ENCODE data around the gene C22orf23. TPM values are rescaled to one million over a fixed set of nuclear protein-coding genes. Genes with fewer than 3 reads are reported as not detected.

The C22orf23 gene
- total RNA-seq, 1 experiment from 2014 or later: 1.0 TPM

- Histone ChIP-seq H3K4me3 (no peak overlapping the region), H4K20me1 (ENCODE audit: insufficient read depth) (peaks cover 58% of the 10 kb centered on the region), H3F3A (ENCODE audit: insufficient read depth, low read depth) (peaks cover 52% of the 10 kb centered on the region), H3K36me3 (ENCODE audit: low read depth) (peaks cover 19% of the 10 kb centered on the region; the same call in 1 of the 2 replicates), H3K4me1 (replicated peaks; ENCODE audit: insufficient read depth) (peaks cover 17% of the 10 kb centered on the region), H3K27ac (no peak overlapping the region; the same call in 1 of the 2 replicates), H3K27me3 (ENCODE audit: insufficient read depth, low read depth) (no peaks in the 10 kb centered on the region), H2AFZ (no peak overlapping the region), H3K4me2 (no peak overlapping the region), H3K9me3 (ENCODE audit: insufficient read depth, low read depth) (no peaks in the 10 kb centered on the region), H3K79me2 (ENCODE audit: low read depth) (no peaks in the 10 kb centered on the region), H3K9me2 (ENCODE audit: insufficient read depth) (no peaks in the 10 kb centered on the region)
- BruUV-seq (replicated peaks): no TSS peak
- ChIA-PET CTCF (interaction anchor here (1.7 kb wide), 1 partner anchor 44 kb away, joined by 9 read pairs; no protein-coding TSS in a partner anchor), POLR2A (ENCODE audit: unreplicated experiment) (no interaction called here)
- intact Hi-C loops (cut with micrococcal nuclease; ENCODE audit: unreplicated experiment): no loop called here
- no peak for DNase-seq
- TF ChIP-seq EZH2 (IDR thresholded peaks at IDR 0.05; ENCODE audit: low read depth) (no peak), CTCF (conservative IDR thresholded peaks at IDR 0.05) (no peak)
Observed at GRCh38 chr22:37931893-37932389, 21.5 kb downstream of the C22orf23 start.

GRCh38 chr22:37930952-37931440, 22.4 kb downstream of the C22orf23 start:
- Histone ChIP-seq H3K4me1 (replicated peaks; ENCODE audit: insufficient read depth) (peaks cover 17% of the 10 kb centered on the region), H3K27ac (no peak overlapping the region), H3K27me3 (ENCODE audit: insufficient read depth, low read depth) (no peaks in the 10 kb centered on the region), H3K79me2 (ENCODE audit: low read depth) (no peaks in the 10 kb centered on the region), H3K4me2 (no peak overlapping the region), H3K9me2 (ENCODE audit: insufficient read depth) (no peaks in the 10 kb centered on the region), H3K36me3 (ENCODE audit: low read depth) (peaks cover 14% of the 10 kb centered on the region; the same call in 1 of the 2 replicates), H3K9me3 (ENCODE audit: insufficient read depth, low read depth) (no peaks in the 10 kb centered on the region), H4K20me1 (ENCODE audit: insufficient read depth) (peaks cover 63% of the 10 kb centered on the region), H3F3A (ENCODE audit: insufficient read depth, low read depth) (peaks cover 47% of the 10 kb centered on the region), H3K4me3 (no peak overlapping the region), H2AFZ (no peak overlapping the region)
- intact Hi-C loops (cut with micrococcal nuclease; ENCODE audit: unreplicated experiment): no loop called here
- no peak for DNase-seq
- TF ChIP-seq CTCF (conservative IDR thresholded peaks at IDR 0.05) (peak; percentile 25; the same call in 1 of the 2 replicates), EZH2 (IDR thresholded peaks at IDR 0.05; ENCODE audit: low read depth) (no peak)
- no TSS peak for BruUV-seq (replicated peaks)
- ChIA-PET POLR2A (ENCODE audit: unreplicated experiment) (no interaction called here), CTCF (interaction anchor here (1.4 kb wide), 1 partner anchor 43 kb away, joined by 3 read pairs; no protein-coding TSS in a partner anchor)

GRCh38 chr22:37930270-37930951, 23.0 kb downstream of the C22orf23 start:
- peaks cover 61% of the 10 kb centered on the region for H4K20me1 ChIP-seq (ENCODE audit: insufficient read depth)
- POLR2A ChIA-PET (ENCODE audit: unreplicated experiment): no interaction called here
- BruUV-seq (replicated peaks): no TSS peak

More at GRCh38 chr22:37930270-37930951, 23.0 kb downstream of the C22orf23 start:
- H3F3A ChIP-seq (ENCODE audit: insufficient read depth, low read depth): peaks cover 45% of the 10 kb centered on the region
- peaks cover 13% of the 10 kb centered on the region; the same call in 1 of the 2 replicates for H3K36me3 ChIP-seq (ENCODE audit: low read depth)
- DNase-seq: no peak
- no peaks in the 10 kb centered on the region for H3K27me3 ChIP-seq (ENCODE audit: insufficient read depth, low read depth)
- no peak overlapping the region for H2AFZ ChIP-seq
- no peak overlapping the region for H3K4me2 ChIP-seq
- no peaks in the 10 kb centered on the region for H3K79me2 ChIP-seq (ENCODE audit: low read depth)
- peaks cover 17% of the 10 kb centered on the region for H3K4me1 ChIP-seq (replicated peaks; ENCODE audit: insufficient read depth)
- CTCF ChIA-PET: interaction anchor here (1.4 kb wide), 1 partner anchor 43 kb away, joined by 3 read pairs; no protein-coding TSS in a partner anchor
- no peak overlapping the region for H3K27ac ChIP-seq
- peak; percentile 51; the same call in 1 of the 2 replicates for TF ChIP-seq CTCF (conservative IDR thresholded peaks at IDR 0.05)
- no peak for TF ChIP-seq EZH2 (IDR thresholded peaks at IDR 0.05; ENCODE audit: low read depth)
- H3K9me3 ChIP-seq (ENCODE audit: insufficient read depth, low read depth): no peaks in the 10 kb centered on the region
- H3K4me3 ChIP-seq: no peak overlapping the region
- intact Hi-C loops (cut with micrococcal nuclease; ENCODE audit: unreplicated experiment): no loop called here
- no peaks in the 10 kb centered on the region for H3K9me2 ChIP-seq (ENCODE audit: insufficient read depth)
